Gastroesophageal sphincter (tissue), 4 donors: ENCODE results near the gene CACNG4. TPM values are rescaled to one million over a fixed set of nuclear protein-coding genes. Genes with fewer than 3 reads are reported as not detected.

Experiments
- ATAC-seq: fragments of 150-250 bp; one replicate; pipeline ENCODE4 v1.9.1; 2016; ENCODE audit warnings: mild to moderate bottlenecking, moderate library complexity
- H3K27ac ChIP-seq, 4 donors: fragments of 200-600 bp; sonication (generic) in 3 of 4; 1 replicate in 3 of 4; 2 replicates in 1 of 4; pipeline ENCODE4 v1.5.1; 2016 to 2019
- H3K27me3 ChIP-seq: fragments of 200-600 bp; sonication (generic); one replicate; pipeline ENCODE4 v1.5.1; 2019
- H3K36me3 ChIP-seq, 2 donors: fragments of 200-600 bp; sonication (generic); one replicate each; pipeline ENCODE4 v1.5.1; 2019; ENCODE audit warnings: control low read depth in 1 of 2
- H3K4me1 ChIP-seq, 3 donors: fragments of 200-600 bp; sonication (generic); 1 replicate in 2 of 3; 2 replicates in 1 of 3; pipeline ENCODE4 v1.5.1; 2016 to 2019; ENCODE audit warnings: control low read depth in 2 of 3
- H3K4me3 ChIP-seq, 2 donors: fragments of 200-600 bp; sonication (generic); one replicate each; pipeline ENCODE4 v1.5.1; 2019; ENCODE audit warnings: mild to moderate bottlenecking in 1 of 2, moderate library complexity in 1 of 2
- H3K9me3 ChIP-seq, 3 donors: fragments of 200-600 bp; sonication (generic); one replicate each; pipeline ENCODE4 v1.5.1; 2017 to 2019; ENCODE audit warnings: control low read depth in 2 of 3
- EP300 ChIP-seq: sonication (generic); formaldehyde crosslinking; IDR thresholded peaks from one replicate; pipeline ENCODE4 v1.6.1; 2017; ENCODE audit warnings: antibody characterized with exemption, mild to moderate bottlenecking
- POLR2A ChIP-seq, 2 donors: fragments of 450-650 bp; IDR thresholded peaks; one replicate each; pipeline ENCODE4 v1.6.1; 2017; ENCODE audit warnings: antibody characterized with exemption in 2 of 2, mild to moderate bottlenecking in 2 of 2, moderate library complexity in 1 of 2
- POLR2AphosphoS5 ChIP-seq: sonication (generic); formaldehyde crosslinking; IDR thresholded peaks from one replicate; pipeline ENCODE4 v1.6.1; 2017; ENCODE audit warnings: antibody characterized with exemption
- WGBS, 2 donors: methylation state at CpG; one replicate each; pipeline ENCODE4 v1.1.5; 2018; ENCODE audit warnings: low coverage in 1 of 2; 5-methylcytosine and 5-hydroxymethylcytosine counted together
- total RNA-seq, 4 donors: library from RNA; depleted of rRNA; stranded (reverse); fragments of >200 nt; gene quantifications; one replicate each; pipeline ENCODE4 v1.1.0, GENCODE V29; 2016
- TF ChIP-seq, protein P1 (sequence below), 4 experiments: fragments of 200-600 bp in 2 of 4; fragments of 450-650 bp in 2 of 4; sonication (generic) in 1 of 4; IDR thresholded peaks; one replicate each; pipeline ENCODE4 v1.5.1; 2017 to 2019; ENCODE audit warnings: antibody characterized with exemption in 4 of 4, mild to moderate bottlenecking in 2 of 4, moderate library complexity in 2 of 4

Gene CACNG4
- total RNA-seq, 4 donors from 2014 or later, result 0.13 to 13.5 (median 2.1) TPM; not detected in 1

GRCh38 chr17:66946251-66946650 is 18.3 kb upstream of the CACNG4 start:
- Histone ChIP-seq H3K27ac (no peak overlapping the region), H3K4me3 (no peak overlapping the region), H3K27me3 (peaks cover 25% of the 10 kb centered on the region), H3K4me1 (peaks cover 0 to 15% (median 0%) of the 10 kb centered on the region in 3 donors), H3K9me3 (no peaks in the 10 kb centered on the region), H3K36me3 (no peaks in the 10 kb centered on the region)
- 88 to 100% methylated on average over 1 to 6 of the region's 6 CpGs for WGBS, 2 donors
- TF ChIP-seq, protein P1, sequence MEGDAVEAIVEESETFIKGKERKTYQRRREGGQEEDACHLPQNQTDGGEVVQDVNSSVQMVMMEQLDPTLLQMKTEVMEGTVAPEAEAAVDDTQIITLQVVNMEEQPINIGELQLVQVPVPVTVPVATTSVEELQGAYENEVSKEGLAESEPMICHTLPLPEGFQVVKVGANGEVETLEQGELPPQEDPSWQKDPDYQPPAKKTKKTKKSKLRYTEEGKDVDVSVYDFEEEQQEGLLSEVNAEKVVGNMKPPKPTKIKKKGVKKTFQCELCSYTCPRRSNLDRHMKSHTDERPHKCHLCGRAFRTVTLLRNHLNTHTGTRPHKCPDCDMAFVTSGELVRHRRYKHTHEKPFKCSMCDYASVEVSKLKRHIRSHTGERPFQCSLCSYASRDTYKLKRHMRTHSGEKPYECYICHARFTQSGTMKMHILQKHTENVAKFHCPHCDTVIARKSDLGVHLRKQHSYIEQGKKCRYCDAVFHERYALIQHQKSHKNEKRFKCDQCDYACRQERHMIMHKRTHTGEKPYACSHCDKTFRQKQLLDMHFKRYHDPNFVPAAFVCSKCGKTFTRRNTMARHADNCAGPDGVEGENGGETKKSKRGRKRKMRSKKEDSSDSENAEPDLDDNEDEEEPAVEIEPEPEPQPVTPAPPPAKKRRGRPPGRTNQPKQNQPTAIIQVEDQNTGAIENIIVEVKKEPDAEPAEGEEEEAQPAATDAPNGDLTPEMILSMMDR (IDR thresholded peaks at IDR 0.05), result no peak
- TF ChIP-seq POLR2A (IDR thresholded peaks at IDR 0.05) (no peak), POLR2AphosphoS5 (no peak), EP300 (no peak)
- ATAC-seq, result no peak

DNA sequence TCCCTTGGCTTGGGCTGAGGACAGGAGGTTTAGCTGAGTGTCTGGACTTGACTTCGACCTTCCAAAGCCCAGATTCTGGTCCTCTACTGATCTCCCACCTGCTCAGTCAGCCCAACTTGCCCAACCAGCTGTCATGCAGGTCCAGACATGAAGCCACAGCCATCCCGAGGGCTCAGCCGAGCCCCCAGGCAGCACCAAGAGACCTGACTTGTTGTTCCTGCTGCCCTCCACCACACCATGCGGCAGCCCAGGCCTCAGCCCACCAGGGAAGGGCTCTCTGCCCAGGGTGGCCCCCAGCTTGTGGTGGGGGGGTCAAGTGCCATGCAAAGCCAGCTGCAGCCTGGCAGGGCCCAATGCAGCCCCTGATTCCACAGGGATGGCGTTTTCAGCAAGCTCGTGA is 17.2 kb upstream of the CACNG4 start:
- H3K9me3 ChIP-seq, result no peaks in the 10 kb centered on the region
- H3K4me1 ChIP-seq, result peaks cover 0 to 25% (median 0%) of the 10 kb centered on the region in 3 donors
- WGBS, 2 donors, result 93% methylated on average over 4 of the region's 6 CpGs; no CpG with 5 or more reads in 1 of the 2 donors
- TF ChIP-seq, protein P1 (IDR thresholded peaks at IDR 0.05), result no peak
- TF ChIP-seq EP300 (no peak), POLR2A (IDR thresholded peaks at IDR 0.05) (no peak), POLR2AphosphoS5 (no peak)
- ATAC-seq, result no peak
- no peaks in the 10 kb centered on the region for H3K36me3 ChIP-seq
- no peak overlapping the region for H3K4me3 ChIP-seq
- no peak overlapping the region for H3K27ac ChIP-seq
- peaks cover 25% of the 10 kb centered on the region for H3K27me3 ChIP-seq

DNA sequence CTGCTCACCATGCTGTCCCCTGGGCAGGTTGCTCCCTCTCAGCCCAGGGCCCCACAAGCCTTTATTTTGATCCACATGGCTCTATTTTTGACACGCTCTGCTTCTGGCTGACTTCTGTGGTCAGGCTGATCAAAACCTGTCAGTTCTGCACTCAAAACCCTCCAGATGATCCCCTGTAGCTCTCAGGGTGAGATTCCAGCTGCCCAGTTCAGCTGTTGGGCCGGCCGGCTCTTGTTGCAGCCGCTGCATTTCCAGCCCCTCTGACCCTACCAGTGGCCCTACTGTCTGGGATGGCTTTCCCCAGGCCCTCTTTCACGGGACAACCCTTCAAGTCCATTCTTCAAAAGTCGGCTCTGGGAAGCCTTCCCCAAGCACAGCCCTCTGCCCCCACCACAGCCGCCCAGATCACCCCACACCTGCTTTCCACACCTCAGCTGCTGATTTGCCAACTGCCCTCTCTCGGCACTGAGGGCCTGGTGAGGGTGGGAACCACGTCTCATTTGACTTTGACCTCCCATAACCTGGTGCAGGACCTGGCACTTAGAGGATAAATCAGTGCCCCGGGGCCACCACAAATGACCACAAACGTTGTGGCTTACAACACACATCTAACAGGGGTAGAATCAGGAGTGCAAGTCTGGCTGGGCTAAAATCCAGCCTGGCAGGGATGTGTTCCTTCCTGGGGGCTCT is 16.3 kb upstream of the CACNG4 start:
- Histone ChIP-seq H3K9me3 (no peaks in the 10 kb centered on the region), H3K4me1 (peaks cover 0 to 34% (median 0%) of the 10 kb centered on the region in 3 donors), H3K27me3 (peaks cover 20% of the 10 kb centered on the region), H3K36me3 (no peaks in the 10 kb centered on the region), H3K27ac (no peak overlapping the region), H3K4me3 (no peak overlapping the region)
- no peak for TF ChIP-seq POLR2A (IDR thresholded peaks at IDR 0.05)
- TF ChIP-seq POLR2AphosphoS5, result no peak
- TF ChIP-seq, protein P1 (IDR thresholded peaks at IDR 0.05), result no peak
- TF ChIP-seq EP300, result no peak
- ATAC-seq, result no peak
- 83 to 94% methylated on average over 3 to 5 of the region's 11 CpGs for WGBS, 2 donors

DNA sequence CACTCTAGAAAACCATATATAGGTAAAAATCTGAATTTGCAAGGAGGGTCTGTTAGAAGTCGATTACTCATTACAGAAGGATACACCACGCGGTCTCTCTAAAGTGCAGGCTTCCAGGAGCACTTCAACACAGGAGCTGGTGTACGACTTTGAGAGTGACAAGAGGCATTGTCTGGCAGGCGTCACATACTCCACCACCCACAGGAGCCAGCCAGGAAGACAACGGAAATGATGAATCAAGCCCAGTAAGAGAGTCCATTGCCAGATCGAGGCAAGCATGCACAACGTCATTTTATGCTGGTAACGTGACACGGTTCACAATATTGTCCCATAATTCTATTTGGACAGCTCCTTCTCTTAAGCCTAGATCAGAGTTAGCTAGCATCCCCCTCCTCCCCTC is 15.0 kb upstream of the CACNG4 start:
- no peak for ATAC-seq
- Histone ChIP-seq H3K27me3 (peaks cover 20% of the 10 kb centered on the region), H3K4me1 (peaks cover 0 to 36% (median 0%) of the 10 kb centered on the region in 3 donors), H3K27ac (no peak overlapping the region), H3K4me3 (no peak overlapping the region), H3K9me3 (no peaks in the 10 kb centered on the region), H3K36me3 (no peaks in the 10 kb centered on the region)
- WGBS, 2 donors, result 61 to 63% methylated on average over 9 to 10 of the region's 10 CpGs
- TF ChIP-seq POLR2A (IDR thresholded peaks at IDR 0.05) (no peak), POLR2AphosphoS5 (no peak), EP300 (no peak)
- TF ChIP-seq, protein P1 (IDR thresholded peaks at IDR 0.05), result no peak

DNA sequence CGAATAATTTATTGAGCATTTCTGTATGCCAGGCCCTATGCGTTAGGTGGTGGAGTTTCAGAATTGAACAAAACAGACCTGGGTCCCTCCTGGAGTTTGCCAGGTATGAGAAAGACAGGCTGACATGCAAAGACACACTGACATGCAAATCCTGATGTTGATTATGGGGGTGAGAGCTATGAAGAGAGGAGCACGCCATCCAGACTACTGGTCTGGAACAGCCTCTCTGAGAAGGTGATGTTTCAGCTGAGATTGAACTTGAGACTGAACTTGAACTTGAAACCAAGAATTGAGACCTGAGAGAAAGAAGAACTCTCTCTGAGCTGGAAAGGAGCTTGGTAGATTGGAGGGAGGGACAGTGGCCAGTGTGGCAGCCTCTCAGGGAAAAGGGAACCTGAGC is 14.2 kb upstream of the CACNG4 start:
- Histone ChIP-seq H3K4me1 (peaks cover 0 to 29% (median 0%) of the 10 kb centered on the region in 3 donors), H3K4me3 (no peak overlapping the region), H3K27me3 (peaks cover 16% of the 10 kb centered on the region), H3K36me3 (no peaks in the 10 kb centered on the region), H3K27ac (peak overlapping the region in 1 of 4 donors; percentile 84), H3K9me3 (no peaks in the 10 kb centered on the region)
- TF ChIP-seq EP300, result no peak
- TF ChIP-seq POLR2A (IDR thresholded peaks at IDR 0.05), result no peak
- no peak for TF ChIP-seq POLR2AphosphoS5
- TF ChIP-seq, protein P1 (IDR thresholded peaks at IDR 0.05), result no peak
- ATAC-seq, result no peak
- 84 to 96% methylated on average over 3 of the region's 3 CpGs for WGBS, 2 donors
